ENCODE measurements around the gene ZMYND19.
"Not testable (repeated sequence)": the region's sequence is repeated elsewhere in the genome, so short reads cannot be mapped to it uniquely, and the experiment has no call there.

The ZMYND19 gene

GRCh38 chr9:137553654-137554053 lies 36.7 kb downstream of the ZMYND19 start:
- not testable (repeated sequence) for DNase-seq

GRCh38 chr9:137552022-137552768 lies 38.1 kb downstream of the ZMYND19 start:
- DNase-seq, result no peak

GRCh38 chr9:137551264-137552021 lies 38.9 kb downstream of the ZMYND19 start, which contains the start of gene MRPL41:
Gene MRPL41 (plus strand): TSS chr9:137551879. CDS start chr9:137552082, 203 bp downstream.
- DNase-seq, result peak; percentile 9

GRCh38 chr9:137550958-137551263 lies 39.4 kb downstream of the ZMYND19 start:
- not testable (repeated sequence) for DNase-seq

- DNase-seq, result peak; percentile 19
Observed at GRCh38 chr9:137550231-137550621, 40.1 kb downstream of the ZMYND19 start, which contains the start of gene PNPLA7. Gene PNPLA7 (minus strand): TSS chr9:137550402. CDS start chr9:137550197, 205 bp downstream.

- no peak for DNase-seq
Observed at GRCh38 chr9:137547687-137548543, 42.4 kb downstream of the ZMYND19 start.

- no peak for DNase-seq
Observed at GRCh38 chr9:137545123-137545522, 45.2 kb downstream of the ZMYND19 start.

GRCh38 chr9:137544176-137544760 lies 46.0 kb downstream of the ZMYND19 start:
- DNase-seq, result no peak

- no peak for DNase-seq
Observed at GRCh38 chr9:137543237-137543963, 46.9 kb downstream of the ZMYND19 start.

GRCh38 chr9:137542486-137542885 lies 47.8 kb downstream of the ZMYND19 start:
- DNase-seq, result no peak

GRCh38 chr9:137540536-137540935 lies 49.8 kb downstream of the ZMYND19 start:
- DNase-seq, result no peak

- no peak for DNase-seq
Observed at GRCh38 chr9:137538058-137538457, 52.3 kb downstream of the ZMYND19 start.

- DNase-seq, result not testable (repeated sequence)
Observed at GRCh38 chr9:137536594-137537131, 53.6 kb downstream of the ZMYND19 start.

- DNase-seq, result no peak
Observed at GRCh38 chr9:137535120-137535428, 55.2 kb downstream of the ZMYND19 start.

GRCh38 chr9:137534256-137535119 lies 55.8 kb downstream of the ZMYND19 start:
- peak; percentile 20 for DNase-seq

GRCh38 chr9:137532891-137533468 lies 57.3 kb downstream of the ZMYND19 start:
- DNase-seq, result not testable (repeated sequence)
